HepG2 (cell line): ENCODE measurements around the gene HLF. TPM values are rescaled to one million over a fixed set of nuclear protein-coding genes. Genes with fewer than 3 reads are reported as not detected.

Experiments used
- BHLHE40 ChIP-seq: IDR thresholded peaks from 2 replicates; pipeline ENCODE4 v1.6.1; 2011; ENCODE audit warnings: low read length, improper control_type of control experiment
- CCAR2 ChIP-seq: fragments of 200-400 bp; formaldehyde crosslinking; optimal IDR thresholded peaks from 2 replicates; pipeline ENCODE3; 2018; ENCODE audit warnings: low read depth, mild to moderate bottlenecking, low read length, moderate library complexity
- EHMT2 ChIP-seq: fragments of 200-600 bp; sonication (generic); IDR thresholded peaks from 2 replicates; pipeline ENCODE4 v1.7.0; 2017; ENCODE audit warnings: antibody characterized with exemption, low read depth, low read length, borderline replicate concordance
- FOXA1 ChIP-seq, 2 experiments: fragments of 450-650 bp in 1 of 2; sonication (generic) in 1 of 2; formaldehyde crosslinking in 1 of 2; IDR thresholded peaks; 2 replicates each; pipeline versions ENCODE4 v1.4.0 to v1.6.1; 2016 to 2020; ENCODE audit warnings: missing genetic modification reagents in 1 of 2
- GFI1 ChIP-seq: sonication (generic); formaldehyde crosslinking; IDR thresholded peaks from 2 replicates; pipeline ENCODE4 v1.5.0; 2020; ENCODE audit warnings: missing genetic modification reagents, mild to moderate bottlenecking, borderline replicate concordance
- IRF2 ChIP-seq: IDR thresholded peaks from 2 replicates; pipeline ENCODE4 v1.6.1; 2018; ENCODE audit warnings: missing genetic modification reagents, missing compliant biosample characterization
- KLF11 ChIP-seq: IDR thresholded peaks from 2 replicates; pipeline ENCODE4 v1.6.1; 2016; ENCODE audit warnings: missing compliant biosample characterization
- NR3C1 ChIP-seq: sonication (generic); formaldehyde crosslinking; IDR thresholded peaks from 2 replicates; pipeline ENCODE4 v1.4.0; 2020; ENCODE audit warnings: missing genetic modification reagents
- SNAPC2 ChIP-seq: sonication (generic); formaldehyde crosslinking; IDR thresholded peaks from 2 replicates; pipeline ENCODE4 v1.8.1; 2022; ENCODE audit warnings: mild to moderate bottlenecking, missing genetic modification reagents
- TBX3 ChIP-seq: fragments of 450-650 bp; IDR thresholded peaks from 2 replicates; pipeline ENCODE4 v1.6.1; 2017; ENCODE audit warnings: antibody characterized with exemption, mild to moderate bottlenecking, inconsistent platforms, borderline replicate concordance
- ZBTB21 ChIP-seq: sonication (generic); formaldehyde crosslinking; IDR thresholded peaks from 2 replicates; pipeline ENCODE4 v1.4.0; 2020; ENCODE audit warnings: missing genetic modification reagents
- ZFP90 ChIP-seq: sonication (generic); formaldehyde crosslinking; IDR thresholded peaks from 2 replicates; pipeline ENCODE4 v1.8.0; 2022; ENCODE audit warnings: missing genetic modification reagents, mild to moderate bottlenecking, inconsistent platforms, borderline replicate concordance
- ZNF253 ChIP-seq: sonication (generic); formaldehyde crosslinking; IDR thresholded peaks from 2 replicates; pipeline ENCODE4 v1.8.0; 2022; ENCODE audit warnings: mild to moderate bottlenecking, missing genetic modification reagents, borderline replicate concordance
- ZNF3 ChIP-seq: IDR thresholded peaks from 2 replicates; pipeline ENCODE4 v1.7.0; 2017; ENCODE audit warnings: inconsistent platforms
- ZNF660 ChIP-seq: sonication (generic); formaldehyde crosslinking; IDR thresholded peaks from 2 replicates; pipeline ENCODE4 v1.5.1; 2020; ENCODE audit warnings: mild to moderate bottlenecking, low read depth, missing genetic modification reagents, borderline replicate concordance
- ZNF670 ChIP-seq: sonication (generic); formaldehyde crosslinking; IDR thresholded peaks from 2 replicates; pipeline ENCODE4 v1.8.0; 2022; ENCODE audit warnings: mild to moderate bottlenecking, missing genetic modification reagents, borderline replicate concordance
- ZNF703 ChIP-seq: sonication (generic); formaldehyde crosslinking; IDR thresholded peaks from 2 replicates; pipeline ENCODE4 v1.5.1; 2020; ENCODE audit warnings: missing genetic modification reagents, mild to moderate bottlenecking, moderate library complexity, borderline replicate concordance
- ZNF781 ChIP-seq: sonication (generic); formaldehyde crosslinking; IDR thresholded peaks from 2 replicates; pipeline ENCODE4 v1.5.1; 2020; ENCODE audit warnings: borderline replicate concordance, mild to moderate bottlenecking, missing genetic modification reagents; ENCODE audit errors: not compliant biosample characterization
- polyA plus RNA-seq, 8 experiments: library from polyadenylated mRNA; depleted of rRNA in 3 of 8; stranded (reverse) in 7 of 8; unstranded in 1 of 8; fragments of >200 nt; fragmentation: Illumina TruSeq in 4 of 8; extraction: Trizol in 4 of 8; gene quantifications; 2 replicates each; pipeline versions ENCODE4 v1.2.1 to v1.2.3, GENCODE V29; 2011 to 2016; ENCODE audit warnings: low read depth in 4 of 8, missing spikeins in 1 of 8, mixed read lengths in 1 of 8; ENCODE audit not compliant: insufficient read depth in 1 of 8
- total RNA-seq, 5 experiments: library from RNA; depleted of rRNA; stranded (reverse); fragments of >200 nt; fragmentation: Illumina TruSeq; extraction: Trizol; gene quantifications; 2 replicates each; pipeline ENCODE4 v1.2.3, GENCODE V29; 2016; ENCODE audit warnings: low read depth in 1 of 5
- TF ChIP-seq, protein P1 (sequence below): sonication (generic); formaldehyde crosslinking; IDR thresholded peaks from 2 replicates; pipeline ENCODE4 v1.5.0; 2020; ENCODE audit warnings: missing genetic modification reagents
- TF ChIP-seq, protein P2 (sequence below): sonication (generic); formaldehyde crosslinking; IDR thresholded peaks from 2 replicates; pipeline ENCODE4 v1.4.0; 2020; ENCODE audit warnings: missing genetic modification reagents
- TF ChIP-seq, protein P3 (sequence below): sonication (generic); formaldehyde crosslinking; IDR thresholded peaks from 2 replicates; pipeline ENCODE4 v1.8.1; 2023; ENCODE audit warnings: missing genetic modification reagents, mild to moderate bottlenecking, borderline replicate concordance
- TF ChIP-seq, protein P4 (sequence below): sonication (generic); formaldehyde crosslinking; IDR thresholded peaks from 2 replicates; pipeline ENCODE4 v1.5.1; 2020; ENCODE audit warnings: mild to moderate bottlenecking, missing genetic modification reagents, moderate library complexity

The HLF gene
- total and polyA plus RNA-seq, 2 of the 13 experiments (the other 11 are each of a cell fraction or from before 2014, with no cell fraction given), result 202 to 346 TPM

DNA sequence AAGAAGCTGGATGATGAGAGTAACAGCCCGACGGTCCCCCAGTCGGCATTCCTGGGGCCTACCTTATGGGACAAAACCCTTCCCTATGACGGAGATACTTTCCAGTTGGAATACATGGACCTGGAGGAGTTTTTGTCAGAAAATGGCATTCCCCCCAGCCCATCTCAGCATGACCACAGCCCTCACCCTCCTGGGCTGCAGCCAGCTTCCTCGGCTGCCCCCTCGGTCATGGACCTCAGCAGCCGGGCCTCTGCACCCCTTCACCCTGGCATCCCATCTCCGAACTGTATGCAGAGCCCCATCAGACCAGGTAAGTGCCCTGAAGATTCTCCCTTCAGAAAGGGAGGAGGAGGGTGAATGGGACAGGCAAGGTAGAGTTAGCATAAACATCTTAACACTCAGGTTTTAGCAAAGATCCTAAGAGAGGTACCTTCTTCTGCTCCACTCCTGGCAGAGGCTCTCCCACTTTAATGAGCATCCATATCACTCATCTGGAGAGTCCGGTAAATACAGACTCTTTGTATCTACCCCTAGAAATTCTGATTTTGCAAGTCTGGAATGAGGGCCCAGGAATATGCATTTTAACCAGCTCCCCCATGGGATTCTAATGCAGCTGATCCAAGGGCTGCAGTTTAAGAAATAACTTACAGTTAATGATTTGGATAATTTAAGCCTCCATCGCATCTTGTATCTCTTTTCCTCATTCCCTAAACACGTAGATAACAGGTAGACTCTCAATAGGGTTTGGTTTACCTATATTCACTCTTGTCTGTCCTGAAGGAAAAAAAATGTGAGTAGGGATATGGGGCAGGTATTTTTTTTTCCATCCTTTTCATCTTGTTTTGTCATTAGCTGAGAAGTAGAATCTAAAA lies 3.3 kb downstream of the HLF start (continued):
- TF ChIP-seq, protein P1, sequence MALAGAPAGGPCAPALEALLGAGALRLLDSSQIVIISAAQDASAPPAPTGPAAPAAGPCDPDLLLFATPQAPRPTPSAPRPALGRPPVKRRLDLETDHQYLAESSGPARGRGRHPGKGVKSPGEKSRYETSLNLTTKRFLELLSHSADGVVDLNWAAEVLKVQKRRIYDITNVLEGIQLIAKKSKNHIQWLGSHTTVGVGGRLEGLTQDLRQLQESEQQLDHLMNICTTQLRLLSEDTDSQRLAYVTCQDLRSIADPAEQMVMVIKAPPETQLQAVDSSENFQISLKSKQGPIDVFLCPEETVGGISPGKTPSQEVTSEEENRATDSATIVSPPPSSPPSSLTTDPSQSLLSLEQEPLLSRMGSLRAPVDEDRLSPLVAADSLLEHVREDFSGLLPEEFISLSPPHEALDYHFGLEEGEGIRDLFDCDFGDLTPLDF (CRISPR knock-in tag), result peak; percentile 56; the same call in 1 of the 2 replicates
- no peak for TF ChIP-seq ZFP90
- TF ChIP-seq KLF11 (CRISPR knock-in tag), result no peak; the same call in 1 of the 2 replicates
- TF ChIP-seq ZNF670, result no peak
- no peak for TF ChIP-seq BHLHE40
- peak; percentile 62 for TF ChIP-seq ZNF781
- no peak for TF ChIP-seq ZNF660 (CRISPR knock-in tag)
- no peak for TF ChIP-seq SNAPC2
- no peak for TF ChIP-seq TBX3
- no peak for TF ChIP-seq ZNF3
- no peak; the same call in 1 of the 2 replicates for TF ChIP-seq GFI1 (CRISPR knock-in tag)
- TF ChIP-seq EHMT2, result no peak
- TF ChIP-seq ZNF253 (CRISPR knock-in tag), result no peak
- no peak for TF ChIP-seq FOXA1 (IDR thresholded peaks at IDR 0.05)
- TF ChIP-seq FOXA1 (CRISPR knock-in tag; IDR thresholded peaks at IDR 0.05), result no peak
- TF ChIP-seq, protein P2, sequence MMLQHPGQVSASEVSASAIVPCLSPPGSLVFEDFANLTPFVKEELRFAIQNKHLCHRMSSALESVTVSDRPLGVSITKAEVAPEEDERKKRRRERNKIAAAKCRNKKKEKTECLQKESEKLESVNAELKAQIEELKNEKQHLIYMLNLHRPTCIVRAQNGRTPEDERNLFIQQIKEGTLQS, result no peak
- TF ChIP-seq NR3C1 (CRISPR knock-in tag), result no peak
- no peak for TF ChIP-seq CCAR2
- TF ChIP-seq, protein P3, sequence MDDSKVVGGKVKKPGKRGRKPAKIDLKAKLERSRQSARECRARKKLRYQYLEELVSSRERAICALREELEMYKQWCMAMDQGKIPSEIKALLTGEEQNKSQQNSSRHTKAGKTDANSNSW (CRISPR knock-in tag), result no peak
- no peak for TF ChIP-seq ZNF703 (CRISPR knock-in tag)
- TF ChIP-seq, protein P4, sequence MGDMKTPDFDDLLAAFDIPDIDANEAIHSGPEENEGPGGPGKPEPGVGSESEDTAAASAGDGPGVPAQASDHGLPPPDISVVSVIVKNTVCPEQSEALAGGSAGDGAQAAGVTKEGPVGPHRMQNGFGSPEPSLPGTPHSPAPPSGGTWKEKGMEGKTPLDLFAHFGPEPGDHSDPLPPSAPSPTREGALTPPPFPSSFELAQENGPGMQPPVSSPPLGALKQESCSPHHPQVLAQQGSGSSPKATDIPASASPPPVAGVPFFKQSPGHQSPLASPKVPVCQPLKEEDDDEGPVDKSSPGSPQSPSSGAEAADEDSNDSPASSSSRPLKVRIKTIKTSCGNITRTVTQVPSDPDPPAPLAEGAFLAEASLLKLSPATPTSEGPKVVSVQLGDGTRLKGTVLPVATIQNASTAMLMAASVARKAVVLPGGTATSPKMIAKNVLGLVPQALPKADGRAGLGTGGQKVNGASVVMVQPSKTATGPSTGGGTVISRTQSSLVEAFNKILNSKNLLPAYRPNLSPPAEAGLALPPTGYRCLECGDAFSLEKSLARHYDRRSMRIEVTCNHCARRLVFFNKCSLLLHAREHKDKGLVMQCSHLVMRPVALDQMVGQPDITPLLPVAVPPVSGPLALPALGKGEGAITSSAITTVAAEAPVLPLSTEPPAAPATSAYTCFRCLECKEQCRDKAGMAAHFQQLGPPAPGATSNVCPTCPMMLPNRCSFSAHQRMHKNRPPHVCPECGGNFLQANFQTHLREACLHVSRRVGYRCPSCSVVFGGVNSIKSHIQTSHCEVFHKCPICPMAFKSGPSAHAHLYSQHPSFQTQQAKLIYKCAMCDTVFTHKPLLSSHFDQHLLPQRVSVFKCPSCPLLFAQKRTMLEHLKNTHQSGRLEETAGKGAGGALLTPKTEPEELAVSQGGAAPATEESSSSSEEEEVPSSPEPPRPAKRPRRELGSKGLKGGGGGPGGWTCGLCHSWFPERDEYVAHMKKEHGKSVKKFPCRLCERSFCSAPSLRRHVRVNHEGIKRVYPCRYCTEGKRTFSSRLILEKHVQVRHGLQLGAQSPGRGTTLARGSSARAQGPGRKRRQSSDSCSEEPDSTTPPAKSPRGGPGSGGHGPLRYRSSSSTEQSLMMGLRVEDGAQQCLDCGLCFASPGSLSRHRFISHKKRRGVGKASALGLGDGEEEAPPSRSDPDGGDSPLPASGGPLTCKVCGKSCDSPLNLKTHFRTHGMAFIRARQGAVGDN, result peak; percentile 86
- TF ChIP-seq ZBTB21 (CRISPR knock-in tag), result no peak
- no peak for TF ChIP-seq IRF2 (CRISPR knock-in tag)
